Amniotic epithelial cell (primary cell): Measurements from ENCODE around the gene PHYKPL.
A peak's percentile ranks its signal among the peaks of the same experiment; 100 is the strongest.

Experiments
- DNase-seq: peaks from one replicate; pipeline ENCODE4 v3.0.0-alpha.2; 2010; ENCODE audit warnings: low read depth

PHYKPL gene

DNA sequence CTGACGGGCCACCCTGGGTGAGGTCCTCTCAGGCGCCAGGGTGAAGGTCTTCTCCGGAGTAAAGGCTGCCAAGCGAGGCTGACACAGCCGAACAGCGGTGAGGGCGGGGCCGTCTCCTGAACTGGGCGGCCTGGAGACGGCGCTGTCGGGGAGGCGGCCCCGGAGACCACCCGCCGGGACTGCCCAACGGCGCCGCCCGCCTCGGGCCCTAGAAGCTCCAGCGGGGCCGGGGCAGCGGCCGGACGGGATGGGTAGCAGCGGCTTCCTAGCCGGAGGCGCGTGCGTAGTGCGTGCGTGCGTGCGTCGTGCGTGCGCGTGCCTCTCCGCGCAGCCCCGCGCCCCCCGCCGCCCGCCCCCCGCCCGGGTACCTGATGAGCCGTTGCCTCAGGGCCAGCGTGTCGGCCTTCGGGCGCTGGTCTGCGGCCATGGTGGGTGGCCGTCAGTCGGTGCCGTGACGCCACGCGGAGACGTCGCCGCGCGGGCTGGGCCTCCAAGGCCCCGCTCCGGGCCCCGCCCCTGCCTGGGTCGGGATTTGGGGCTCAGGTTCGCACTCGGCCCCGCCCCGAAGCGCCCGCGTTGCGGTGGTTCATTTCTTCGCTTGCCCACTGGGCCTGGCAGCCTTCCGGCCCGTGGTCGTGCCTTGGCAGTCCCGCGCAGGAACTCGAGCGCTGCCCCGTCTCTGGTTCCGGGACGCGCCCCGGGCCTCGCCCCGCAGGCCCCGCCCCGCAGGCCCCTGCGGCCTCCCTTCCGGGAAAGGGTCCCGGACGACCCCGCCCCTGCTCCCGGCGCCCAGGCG is at the start of gene PHYKPL:
Gene PHYKPL (minus strand): TSS at position 679 of the 796 bp plus-strand sequence. CDS start 252 bp downstream, at position 427.
- peak; percentile 64 for DNase-seq

DNA sequence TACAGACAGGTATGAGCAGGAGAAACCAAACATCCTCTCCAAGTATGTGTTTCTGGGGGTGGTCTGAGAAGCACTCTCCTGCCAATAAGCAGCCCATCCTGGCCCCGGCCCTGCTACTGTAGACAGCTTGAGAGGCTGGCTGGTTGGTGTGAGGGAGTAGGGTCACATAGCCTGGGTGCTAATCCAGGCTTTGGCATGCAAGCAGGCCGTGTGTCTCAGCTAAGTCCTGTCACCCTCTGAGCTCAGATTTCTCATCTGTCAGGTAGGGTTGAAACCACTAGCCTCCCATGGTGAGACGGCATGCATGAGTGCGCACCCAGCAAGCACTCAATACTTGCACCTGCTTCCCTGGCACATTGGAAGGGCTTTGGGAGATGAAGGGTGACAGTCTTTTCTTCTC is 49.8 kb upstream of the PHYKPL start:
- DNase-seq, result no peak

- no peak for DNase-seq
Measured at GRCh38 chr5:178281331-178281730, 48.7 kb upstream of the PHYKPL start.

DNA sequence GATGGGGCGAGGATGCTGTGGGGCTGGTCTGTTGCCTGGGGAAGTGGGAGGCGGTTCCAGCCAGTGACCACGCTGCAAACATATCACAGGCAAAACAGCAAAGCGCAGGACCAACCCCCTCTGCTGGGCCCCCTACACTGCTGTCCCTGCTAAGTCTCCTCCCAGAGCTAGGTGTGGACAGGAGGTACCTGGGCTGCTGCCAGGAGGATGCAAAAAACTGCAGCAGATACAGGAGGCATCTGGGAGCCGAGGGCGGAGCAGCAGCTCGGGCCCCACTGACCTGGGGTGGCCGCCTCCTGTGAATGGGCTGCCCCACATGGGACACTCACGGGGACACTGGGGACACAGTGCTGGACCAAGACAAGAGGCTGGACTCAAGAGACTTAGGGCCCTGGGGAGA is 48.0 kb upstream of the PHYKPL start:
- no peak for DNase-seq

GRCh38 chr5:178279723-178280438 is 47.3 kb upstream of the PHYKPL start:
- peak; percentile 25 for DNase-seq

GRCh38 chr5:178279026-178279722 is 46.6 kb upstream of the PHYKPL start:
- no peak for DNase-seq

DNA sequence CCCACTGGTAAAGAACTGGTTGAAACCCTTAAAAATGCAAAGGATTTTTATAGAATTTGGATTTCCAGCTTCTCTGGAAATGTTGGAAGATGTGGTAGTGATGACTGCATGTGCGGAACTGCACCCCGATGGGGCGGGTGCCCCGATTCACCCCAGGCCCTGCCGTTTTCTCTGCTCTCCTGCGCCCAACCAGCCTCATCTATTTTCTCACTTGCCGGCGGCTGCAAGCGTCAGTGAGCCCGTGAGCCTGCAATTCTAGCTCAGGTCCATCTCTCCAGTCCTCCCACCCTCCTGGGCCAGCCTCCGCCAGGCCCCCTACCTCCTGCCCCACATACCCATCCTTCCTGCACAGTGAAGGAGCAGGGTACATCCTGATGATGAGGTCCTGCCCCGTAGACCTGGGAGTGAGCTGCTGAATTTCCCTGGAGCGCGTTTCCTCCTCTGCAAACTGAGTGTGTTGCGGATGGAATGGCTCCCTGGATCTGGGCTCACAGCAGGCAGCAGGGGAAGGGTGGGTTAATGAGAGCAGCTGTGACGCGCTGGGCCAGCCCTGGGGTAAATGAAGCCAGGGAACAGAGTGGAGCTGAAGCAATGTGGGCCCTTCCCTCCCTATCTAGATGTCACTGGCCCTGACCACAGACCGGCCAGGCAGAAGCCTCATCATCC is 45.9 kb upstream of the PHYKPL start:
- no peak for DNase-seq

DNA sequence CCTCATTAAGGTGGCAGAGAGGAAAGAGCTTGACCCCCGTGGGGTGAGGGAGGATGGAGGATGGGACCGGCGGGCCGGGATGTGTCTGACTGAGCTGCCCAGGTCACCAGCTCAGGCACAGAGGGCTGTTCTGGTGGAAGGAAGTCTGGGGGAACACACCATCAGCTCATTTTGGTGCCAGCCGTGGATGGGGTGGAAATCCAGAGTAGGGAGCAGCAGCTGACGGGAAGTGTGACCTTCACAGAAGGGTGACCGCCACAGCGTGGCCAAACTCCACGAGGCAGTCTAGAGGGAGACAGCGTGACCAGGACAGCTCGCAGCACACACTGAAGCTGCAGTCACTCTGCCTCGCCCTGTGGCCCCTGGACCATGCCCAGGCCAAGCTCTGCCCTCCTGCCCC is 45.3 kb upstream of the PHYKPL start:
- DNase-seq, result no peak

DNA sequence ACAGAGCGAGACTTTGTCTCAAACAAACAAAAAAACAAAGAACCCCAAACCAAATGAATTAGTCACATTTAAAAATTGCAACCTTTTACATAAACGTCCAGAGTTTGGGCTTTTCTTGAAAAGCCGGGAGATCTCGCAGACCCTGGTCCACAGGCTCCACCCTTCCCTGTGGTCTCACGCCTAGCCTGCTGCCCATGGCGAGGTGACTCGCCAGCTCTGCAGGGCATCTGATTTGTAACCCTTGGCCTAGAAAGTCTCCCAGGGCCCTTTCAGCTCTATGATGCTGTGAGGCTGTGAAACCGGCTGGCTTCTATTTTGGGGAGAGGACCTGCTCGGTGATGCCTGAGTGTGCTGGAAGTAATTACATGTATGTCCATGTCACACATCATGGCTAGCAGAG is 44.7 kb upstream of the PHYKPL start:
- DNase-seq, result no peak

GRCh38 chr5:178274781-178275537 is 42.4 kb upstream of the PHYKPL start:
- no peak for DNase-seq

DNA sequence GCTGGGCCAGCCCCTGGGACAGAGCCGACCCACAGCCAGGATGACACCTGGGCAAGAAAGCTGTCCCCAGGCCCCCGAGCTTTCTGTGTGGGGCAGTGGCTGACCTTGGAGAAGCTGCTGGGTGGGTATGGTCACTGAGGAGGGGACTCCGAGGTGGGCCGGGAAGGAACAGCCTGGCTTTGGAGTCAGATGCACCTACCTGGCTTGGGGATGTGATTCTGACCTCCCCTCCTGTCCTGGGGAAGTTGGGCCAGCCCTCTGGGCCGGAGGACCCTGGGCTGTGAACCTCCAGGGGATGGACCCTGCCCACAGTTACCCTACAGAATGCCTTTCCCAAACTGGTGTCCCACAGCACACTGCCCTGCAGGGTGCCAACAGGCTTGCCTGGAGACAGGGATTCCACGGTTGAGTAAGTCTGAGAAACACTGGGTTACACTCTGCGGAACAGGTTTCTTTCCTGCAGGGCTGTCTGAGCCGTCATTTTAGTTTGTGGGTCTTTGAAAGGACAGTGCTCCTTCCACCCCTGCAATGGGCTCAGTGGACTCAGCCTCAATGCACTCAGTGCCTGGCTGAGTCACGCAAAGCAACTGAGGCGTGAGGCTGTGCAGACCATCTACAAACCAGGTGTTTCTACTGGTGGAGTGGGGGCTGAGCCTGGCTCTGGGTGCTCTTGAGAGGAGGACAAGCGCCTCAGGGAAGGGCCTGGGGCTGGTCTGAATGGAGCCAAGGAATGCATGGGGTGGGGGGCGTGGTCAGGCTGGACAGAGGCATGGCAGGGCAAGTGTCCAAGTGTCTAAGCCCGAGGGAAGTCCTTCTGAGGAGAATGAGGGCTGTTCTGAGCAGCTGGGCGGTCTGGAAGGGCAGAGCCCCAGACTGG is 41.3 kb upstream of the PHYKPL start:
- no peak for DNase-seq

- DNase-seq, result no peak
Measured at GRCh38 chr5:178273041-178273440, 40.4 kb upstream of the PHYKPL start.

- DNase-seq, result no peak
Measured at GRCh38 chr5:178272591-178272990, 40.0 kb upstream of the PHYKPL start.

- no peak for DNase-seq
Measured at GRCh38 chr5:178271726-178272479, 39.3 kb upstream of the PHYKPL start.

DNA sequence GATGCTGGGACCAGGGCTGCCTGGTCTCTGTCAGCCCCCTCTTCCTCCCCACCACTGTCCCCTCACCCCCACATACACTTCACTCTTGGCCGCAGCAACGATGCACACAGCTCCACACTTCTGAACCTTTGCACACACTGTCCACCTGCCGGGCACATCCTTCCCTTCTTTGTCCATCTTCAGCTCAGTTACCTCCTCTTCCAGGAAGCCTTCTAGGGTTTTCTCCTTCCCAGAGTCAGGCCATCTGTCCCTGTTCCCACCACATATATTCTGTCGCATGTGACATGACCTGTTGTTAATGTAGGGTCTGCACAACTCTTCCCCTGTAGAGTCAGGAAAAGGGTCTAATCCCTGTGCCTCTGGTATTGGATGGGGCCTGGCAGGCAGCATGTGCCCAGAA is 38.6 kb upstream of the PHYKPL start:
- no peak for DNase-seq

GRCh38 chr5:178269499-178269898 is 36.9 kb upstream of the PHYKPL start:
- DNase-seq, result no peak

DNA sequence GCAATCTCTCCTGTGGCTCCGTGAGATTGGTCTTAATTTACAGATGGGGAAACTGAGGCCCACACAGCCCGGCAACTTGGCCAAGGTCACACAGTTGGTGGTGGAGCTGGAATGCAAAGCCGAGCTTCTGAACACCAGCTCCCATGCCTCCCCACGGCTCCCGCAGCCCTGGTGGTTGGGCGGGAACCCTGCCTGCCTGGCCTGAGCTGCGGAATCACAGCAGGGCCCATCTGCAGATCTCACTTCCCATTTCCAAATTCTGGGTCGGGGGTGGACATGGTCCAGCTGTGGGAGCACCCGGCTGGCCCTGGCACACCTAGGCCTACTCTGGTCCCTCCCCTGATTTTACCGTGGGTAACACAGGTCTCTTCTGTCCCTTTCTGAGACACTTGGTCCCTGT is 35.3 kb upstream of the PHYKPL start:
- no peak for DNase-seq

DNA sequence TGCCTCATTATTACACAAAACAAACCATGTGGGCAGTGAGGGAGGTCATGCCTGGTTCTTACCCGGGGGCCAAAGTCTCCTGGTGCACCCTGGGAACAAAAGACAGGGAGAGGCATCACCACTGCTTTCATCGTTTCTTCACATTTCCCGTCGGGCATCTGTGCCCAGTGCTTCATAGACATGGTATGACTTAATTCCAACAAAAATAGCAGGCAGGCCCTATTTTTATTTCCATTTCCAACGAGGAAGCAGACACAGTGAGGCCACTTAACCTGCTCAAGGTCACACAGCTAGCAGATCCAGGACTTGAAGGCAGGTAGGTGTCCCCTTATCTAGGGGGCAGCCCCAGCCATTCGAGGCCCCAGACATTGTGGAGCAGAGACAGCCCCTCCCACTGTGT is 34.6 kb upstream of the PHYKPL start:
- no peak for DNase-seq

DNA sequence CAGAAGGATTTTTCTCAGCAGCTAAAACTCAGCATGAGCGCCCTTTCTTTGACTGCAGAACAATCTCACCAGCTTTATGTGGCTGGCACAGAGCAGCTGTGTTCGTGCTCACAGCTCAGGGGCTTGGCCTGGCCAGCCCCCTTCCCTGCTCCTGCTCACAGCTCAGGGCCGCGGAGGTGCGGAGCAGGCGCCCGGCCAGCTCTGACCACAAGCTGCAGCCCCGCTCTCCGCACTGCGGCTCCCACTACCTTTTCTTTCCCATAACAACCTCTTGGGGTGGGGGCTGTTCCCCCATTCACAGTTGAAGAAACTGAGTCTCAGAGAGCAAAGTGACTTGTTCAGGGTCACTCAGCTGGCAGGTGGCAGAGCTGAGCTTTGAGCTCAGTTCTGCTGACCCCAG is 34.0 kb upstream of the PHYKPL start:
- no peak for DNase-seq

- no peak for DNase-seq
Measured at GRCh38 chr5:178265746-178266145, 33.1 kb upstream of the PHYKPL start.
